ENCODE data around the gene MAD1L1.

The MAD1L1 gene

GRCh38 chr7:1995426-1995825 is 237.3 kb downstream of the MAD1L1 start:
- no peak overlapping the region for H3K27ac ChIP-seq
- ChIA-PET CTCF (no interaction called here), POLR2A (ENCODE audit: low non-redundant PET) (no interaction called here)
- TF ChIP-seq CTCF (conservative IDR thresholded peaks at IDR 0.05; ENCODE audit: low read depth) = no peak
- DNase-seq (ENCODE audit: low spot score) = no peak

GRCh38 chr7:1994931-1995330 is 237.8 kb downstream of the MAD1L1 start:
- no peak overlapping the region for H3K27ac ChIP-seq
- POLR2A ChIA-PET (ENCODE audit: low non-redundant PET) = no interaction called here
- TF ChIP-seq CTCF (conservative IDR thresholded peaks at IDR 0.05; ENCODE audit: low read depth) = no peak
- CTCF ChIA-PET = no interaction called here
- DNase-seq (ENCODE audit: low spot score) = no peak

- no peak for TF ChIP-seq CTCF (conservative IDR thresholded peaks at IDR 0.05; ENCODE audit: low read depth)
- DNase-seq (ENCODE audit: low spot score) = no peak
- CTCF ChIA-PET = no interaction called here
- no peak overlapping the region for H3K27ac ChIP-seq
- POLR2A ChIA-PET (ENCODE audit: low non-redundant PET) = no interaction called here
Measured at GRCh38 chr7:1993776-1994740, 238.7 kb downstream of the MAD1L1 start.

- POLR2A ChIA-PET (ENCODE audit: low non-redundant PET) = no interaction called here
- DNase-seq (ENCODE audit: low spot score) = no peak
- no peak overlapping the region for H3K27ac ChIP-seq
- CTCF ChIA-PET = no interaction called here
- TF ChIP-seq CTCF (conservative IDR thresholded peaks at IDR 0.05; ENCODE audit: low read depth) = no peak
Measured at GRCh38 chr7:1993031-1993695, 239.6 kb downstream of the MAD1L1 start.

GRCh38 chr7:1992554-1992953 is 240.2 kb downstream of the MAD1L1 start:
- no peak for TF ChIP-seq CTCF (conservative IDR thresholded peaks at IDR 0.05; ENCODE audit: low read depth)
- POLR2A ChIA-PET (ENCODE audit: low non-redundant PET) = no interaction called here
- no peak overlapping the region for H3K27ac ChIP-seq
- DNase-seq (ENCODE audit: low spot score) = no peak
- CTCF ChIA-PET = no interaction called here

- TF ChIP-seq CTCF (conservative IDR thresholded peaks at IDR 0.05; ENCODE audit: low read depth) = no peak
- no peak for DNase-seq (ENCODE audit: low spot score)
- ChIA-PET POLR2A (ENCODE audit: low non-redundant PET) (interaction anchor here (0.6 kb wide), 1 partner anchor 420 kb away, joined by 6 read pairs; no protein-coding TSS in a partner anchor), CTCF (interaction anchor here (0.6 to 0.7 kb wide), 3 partner anchors 28 to 420 kb away, joined by 3 to 5 read pairs (median 3); no protein-coding TSS in a partner anchor)
- no peak overlapping the region for H3K27ac ChIP-seq
Measured at GRCh38 chr7:1990001-1990670, 242.6 kb downstream of the MAD1L1 start.

Data from RWPE1 (cell line).